RWPE2 (cell line): ENCODE measurements around the gene CDH26.

ENCODE experiments used
- ATAC-seq: fragments of 200-7000 bp; cut with Tn5 transposase; 3 replicates; pipeline ENCODE4 v1.9.1; 2021; ENCODE audit warnings: low read depth
- DNase-seq: peaks from one replicate; pipeline ENCODE4 v3.0.0-alpha.2; 2020; ENCODE audit warnings: low spot score
- H3K27ac ChIP-seq: fragments of 450-650 bp; 2 replicates; pipeline ENCODE4 v1.5.1; 2017; ENCODE audit warnings: mild to moderate bottlenecking; ENCODE audit not compliant: poor library complexity, severe bottlenecking
- H3K27me3 ChIP-seq: fragments of 250-450 bp; sonication (Bioruptor Pico); 2 replicates; pipeline ENCODE4 v1.5.1; 2021; ENCODE audit warnings: mild to moderate bottlenecking, moderate library complexity; ENCODE audit not compliant: insufficient read depth, poor library complexity, severe bottlenecking
- H3K36me3 ChIP-seq: fragments of 250-450 bp; sonication (Bioruptor Pico); 2 replicates; pipeline ENCODE4 v1.5.1; 2020; ENCODE audit warnings: low read depth, mild to moderate bottlenecking, moderate library complexity
- H3K4me1 ChIP-seq: fragments of 250-450 bp; sonication (Bioruptor Pico); 2 replicates; pipeline ENCODE4 v1.5.1; 2021; ENCODE audit warnings: mild to moderate bottlenecking, moderate library complexity; ENCODE audit not compliant: insufficient read depth, poor library complexity, severe bottlenecking
- H3K4me3 ChIP-seq: fragments of 250-450 bp; sonication (Bioruptor Pico); 2 replicates; pipeline ENCODE4 v1.5.1; 2021; ENCODE audit warnings: mild to moderate bottlenecking, moderate library complexity; ENCODE audit not compliant: severe bottlenecking
- H3K9me3 ChIP-seq: fragments of 250-450 bp; sonication (Bioruptor Pico); 2 replicates; pipeline ENCODE4 v1.5.1; 2021; ENCODE audit warnings: mild to moderate bottlenecking, moderate library complexity; ENCODE audit not compliant: severe bottlenecking
- CTCF ChIP-seq: fragments of 450-650 bp; IDR thresholded peaks from one replicate; pipeline ENCODE4 v1.5.1; 2017; ENCODE audit warnings: mild to moderate bottlenecking, moderate library complexity; ENCODE audit not compliant: poor library complexity, severe bottlenecking

The CDH26 gene

GRCh38 chr20:60024245-60024644 lies 66.0 kb downstream of the CDH26 start:
- no peak for ATAC-seq
- Histone ChIP-seq H3K4me3 (no peak overlapping the region), H3K9me3 (no peaks in the 10 kb centered on the region), H3K36me3 (no peaks in the 10 kb centered on the region), H3K27me3 (no peaks in the 10 kb centered on the region), H3K4me1 (no peaks in the 10 kb centered on the region), H3K27ac (no peak overlapping the region)
- no peak for TF ChIP-seq CTCF
- DNase-seq: no peak

- no peaks in the 10 kb centered on the region for H3K27me3 ChIP-seq
- no peaks in the 10 kb centered on the region for H3K36me3 ChIP-seq
- H3K27ac ChIP-seq: no peak overlapping the region
- H3K4me1 ChIP-seq: no peaks in the 10 kb centered on the region
- no peaks in the 10 kb centered on the region for H3K9me3 ChIP-seq
- no peak for DNase-seq
- H3K4me3 ChIP-seq: no peak overlapping the region
- no peak for TF ChIP-seq CTCF
- no peak for ATAC-seq
Measured at GRCh38 chr20:60024801-60025200, 66.6 kb downstream of the CDH26 start.

- no peaks in the 10 kb centered on the region for H3K9me3 ChIP-seq
- H3K27ac ChIP-seq: no peak overlapping the region
- TF ChIP-seq CTCF: no peak
- no peaks in the 10 kb centered on the region for H3K4me1 ChIP-seq
- ATAC-seq: no peak
- no peaks in the 10 kb centered on the region for H3K27me3 ChIP-seq
- no peaks in the 10 kb centered on the region for H3K36me3 ChIP-seq
- DNase-seq: no peak
- H3K4me3 ChIP-seq: no peak overlapping the region
Measured at GRCh38 chr20:60026010-60026409, 67.8 kb downstream of the CDH26 start.

- H3K4me1 ChIP-seq: no peaks in the 10 kb centered on the region
- H3K36me3 ChIP-seq: no peaks in the 10 kb centered on the region
- no peaks in the 10 kb centered on the region for H3K9me3 ChIP-seq
- peak; percentile 35 for DNase-seq
- no peak for ATAC-seq
- no peaks in the 10 kb centered on the region for H3K27me3 ChIP-seq
- TF ChIP-seq CTCF: no peak
- H3K27ac ChIP-seq: no peak overlapping the region
- H3K4me3 ChIP-seq: no peak overlapping the region
Measured at GRCh38 chr20:60030471-60030870, 72.2 kb downstream of the CDH26 start.

- no peaks in the 10 kb centered on the region for H3K4me1 ChIP-seq
- H3K27me3 ChIP-seq: no peaks in the 10 kb centered on the region
- peak; percentile 51 for DNase-seq
- ATAC-seq: no peak
- TF ChIP-seq CTCF: no peak
- H3K36me3 ChIP-seq: no peaks in the 10 kb centered on the region
- no peak overlapping the region for H3K27ac ChIP-seq
- no peaks in the 10 kb centered on the region for H3K9me3 ChIP-seq
- H3K4me3 ChIP-seq: no peak overlapping the region
Measured at GRCh38 chr20:60031107-60031506, 72.9 kb downstream of the CDH26 start.
